ENCODE results near the gene SLC28A3. TPM values are rescaled to one million over a fixed set of nuclear protein-coding genes. Genes with fewer than 3 reads are reported as not detected.
A peak's percentile ranks its signal among the peaks of the same experiment; 100 is the strongest.

Gene SLC28A3
- total RNA-seq, 1 experiment from 2014 or later: not detected

DNA sequence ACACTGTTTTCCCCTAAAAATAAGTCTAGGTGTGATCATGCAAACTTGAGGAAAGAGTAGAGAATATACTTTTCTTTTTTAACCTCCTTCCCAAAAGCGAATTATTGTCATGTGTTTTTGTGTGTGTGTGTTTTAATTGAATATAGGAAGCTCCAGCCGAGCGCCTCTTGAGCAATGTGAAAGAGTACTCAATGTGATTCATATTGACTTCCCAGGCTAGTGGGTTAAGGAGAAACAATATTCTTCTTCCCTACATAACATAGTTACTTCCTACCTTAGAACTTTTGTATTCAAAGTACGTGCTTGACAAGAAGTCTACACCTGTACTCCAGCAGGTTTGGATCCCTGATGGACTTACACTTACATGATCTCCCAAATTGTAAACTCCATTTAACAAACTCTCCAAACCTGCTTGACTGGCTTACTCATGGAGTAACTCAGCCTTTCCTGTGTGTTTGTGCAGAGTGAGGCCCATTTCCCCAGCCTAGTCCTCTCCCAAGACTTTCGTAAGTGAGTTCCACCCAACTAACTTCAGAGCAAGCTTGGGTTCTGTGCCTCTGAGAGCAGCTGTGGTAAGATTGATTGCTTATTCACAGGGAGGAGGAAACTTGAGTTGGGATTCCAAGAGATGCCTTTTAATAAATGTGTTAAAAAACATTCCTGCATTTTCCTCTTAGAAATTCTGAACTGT is 9.3 kb downstream of the SLC28A3 start:
- CTCF ChIA-PET: interaction anchor here (1.4 kb wide), 1 partner anchor 16 kb away, joined by 3 read pairs; no protein-coding TSS in a partner anchor
- Mint-ChIP-seq H3K4me1 (peaks cover 17% of the 10 kb centered on the region), H3K27me3 (ENCODE audit: low read depth) (no peaks in the 10 kb centered on the region), H3K27ac (peak overlapping the region; percentile 35; the same call in 1 of the 2 replicates), H3K36me3 (peaks cover 8% of the 10 kb centered on the region; the same call in 1 of the 2 replicates), H3K4me3 (no peak overlapping the region), H3K9me3 (peaks cover 12% of the 10 kb centered on the region)
- DNase-seq (ENCODE audit: low spot score): no peak
- TF ChIP-seq ZNF138 (CRISPR knock-in tag; conservative IDR thresholded peaks at IDR 0.05): no peak
- TF ChIP-seq PRDM15 (CRISPR knock-in tag; IDR thresholded peaks at IDR 0.05): no peak
- TF ChIP-seq MAX (CRISPR knock-in tag; IDR thresholded peaks at IDR 0.05): no peak
- no peak for TF ChIP-seq OVOL2 (CRISPR knock-in tag; IDR thresholded peaks at IDR 0.05; ENCODE audit: borderline replicate concordance)
- no peak for TF ChIP-seq E2F5 (CRISPR knock-in tag; IDR thresholded peaks at IDR 0.05)
- no peak for TF ChIP-seq GRHL2 (CRISPR knock-in tag; IDR thresholded peaks at IDR 0.05; ENCODE audit: insufficient replicate concordance, severe bottlenecking)
- no peak for TF ChIP-seq ZNF671 (CRISPR knock-in tag; IDR thresholded peaks at IDR 0.05)
- TF ChIP-seq, protein P1, sequence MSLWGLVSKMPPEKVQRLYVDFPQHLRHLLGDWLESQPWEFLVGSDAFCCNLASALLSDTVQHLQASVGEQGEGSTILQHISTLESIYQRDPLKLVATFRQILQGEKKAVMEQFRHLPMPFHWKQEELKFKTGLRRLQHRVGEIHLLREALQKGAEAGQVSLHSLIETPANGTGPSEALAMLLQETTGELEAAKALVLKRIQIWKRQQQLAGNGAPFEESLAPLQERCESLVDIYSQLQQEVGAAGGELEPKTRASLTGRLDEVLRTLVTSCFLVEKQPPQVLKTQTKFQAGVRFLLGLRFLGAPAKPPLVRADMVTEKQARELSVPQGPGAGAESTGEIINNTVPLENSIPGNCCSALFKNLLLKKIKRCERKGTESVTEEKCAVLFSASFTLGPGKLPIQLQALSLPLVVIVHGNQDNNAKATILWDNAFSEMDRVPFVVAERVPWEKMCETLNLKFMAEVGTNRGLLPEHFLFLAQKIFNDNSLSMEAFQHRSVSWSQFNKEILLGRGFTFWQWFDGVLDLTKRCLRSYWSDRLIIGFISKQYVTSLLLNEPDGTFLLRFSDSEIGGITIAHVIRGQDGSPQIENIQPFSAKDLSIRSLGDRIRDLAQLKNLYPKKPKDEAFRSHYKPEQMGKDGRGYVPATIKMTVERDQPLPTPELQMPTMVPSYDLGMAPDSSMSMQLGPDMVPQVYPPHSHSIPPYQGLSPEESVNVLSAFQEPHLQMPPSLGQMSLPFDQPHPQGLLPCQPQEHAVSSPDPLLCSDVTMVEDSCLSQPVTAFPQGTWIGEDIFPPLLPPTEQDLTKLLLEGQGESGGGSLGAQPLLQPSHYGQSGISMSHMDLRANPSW (CRISPR knock-in tag; conservative IDR thresholded peaks at IDR 0.05; ENCODE audit: low read depth): no peak
- no peak for TF ChIP-seq ZNF281 (CRISPR knock-in tag; IDR thresholded peaks at IDR 0.05)
- peak; percentile 70 for ATAC-seq
- POLR2A ChIA-PET: no interaction called here

DNA sequence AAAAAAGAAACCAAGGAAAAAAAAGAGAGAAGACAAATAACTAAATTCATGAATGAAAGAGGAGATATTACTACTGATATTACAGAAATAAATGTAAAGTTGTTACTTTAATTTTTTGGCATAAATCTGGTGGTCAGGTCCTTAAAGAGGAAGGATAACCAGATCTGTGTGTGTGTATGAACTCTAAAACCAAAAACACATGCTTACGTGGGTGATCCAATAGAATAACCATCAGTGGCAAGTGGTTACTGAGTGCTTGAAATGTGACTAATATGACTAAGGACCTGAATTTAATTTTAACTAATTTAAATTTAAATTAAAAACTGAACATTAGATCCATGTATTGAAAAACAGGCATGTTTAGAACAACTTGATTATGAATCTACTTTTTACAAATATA is 10.3 kb downstream of the SLC28A3 start:
- ChIA-PET CTCF (no interaction called here), POLR2A (no interaction called here)
- Mint-ChIP-seq H3K27ac (no peak overlapping the region), H3K4me3 (no peak overlapping the region), H3K27me3 (ENCODE audit: low read depth) (no peaks in the 10 kb centered on the region), H3K4me1 (peaks cover 17% of the 10 kb centered on the region), H3K36me3 (peaks cover 8% of the 10 kb centered on the region; the same call in 1 of the 2 replicates), H3K9me3 (peaks cover 12% of the 10 kb centered on the region)
- DNase-seq (ENCODE audit: low spot score): no peak
- TF ChIP-seq ZNF232 (CRISPR knock-in tag; IDR thresholded peaks at IDR 0.05) (no peak), EMX1 (CRISPR knock-in tag; IDR thresholded peaks at IDR 0.05) (no peak), ZNF532 (CRISPR knock-in tag; IDR thresholded peaks at IDR 0.05; ENCODE audit: borderline replicate concordance) (no peak), E2F5 (CRISPR knock-in tag; IDR thresholded peaks at IDR 0.05) (no peak), TP53 (CRISPR knock-in tag; IDR thresholded peaks at IDR 0.05) (no peak), MYBL2 (CRISPR knock-in tag; IDR thresholded peaks at IDR 0.05) (no peak)
- no peak for ATAC-seq

Measured in WTC11 (cell line).